Esophagus muscularis mucosa (tissue), 3 donors: ENCODE data around the gene ULK2.

ENCODE experiments used
- POLR2AphosphoS5 ChIP-seq, 2 donors: sonication (generic); formaldehyde crosslinking; IDR thresholded peaks; one replicate each; pipeline ENCODE4 v1.6.1; 2017; ENCODE audit warnings: antibody characterized with exemption in 2 of 2
- TF ChIP-seq, protein P1 (sequence below), 3 experiments: fragments of 200-600 bp in 2 of 3; fragments of 450-650 bp in 1 of 3; sonication (generic) in 2 of 3; IDR thresholded peaks; one replicate each; pipeline ENCODE4 v1.5.1; 2017 to 2019; ENCODE audit warnings: antibody characterized with exemption in 3 of 3, mild to moderate bottlenecking in 2 of 3, moderate library complexity in 1 of 3

DNA sequence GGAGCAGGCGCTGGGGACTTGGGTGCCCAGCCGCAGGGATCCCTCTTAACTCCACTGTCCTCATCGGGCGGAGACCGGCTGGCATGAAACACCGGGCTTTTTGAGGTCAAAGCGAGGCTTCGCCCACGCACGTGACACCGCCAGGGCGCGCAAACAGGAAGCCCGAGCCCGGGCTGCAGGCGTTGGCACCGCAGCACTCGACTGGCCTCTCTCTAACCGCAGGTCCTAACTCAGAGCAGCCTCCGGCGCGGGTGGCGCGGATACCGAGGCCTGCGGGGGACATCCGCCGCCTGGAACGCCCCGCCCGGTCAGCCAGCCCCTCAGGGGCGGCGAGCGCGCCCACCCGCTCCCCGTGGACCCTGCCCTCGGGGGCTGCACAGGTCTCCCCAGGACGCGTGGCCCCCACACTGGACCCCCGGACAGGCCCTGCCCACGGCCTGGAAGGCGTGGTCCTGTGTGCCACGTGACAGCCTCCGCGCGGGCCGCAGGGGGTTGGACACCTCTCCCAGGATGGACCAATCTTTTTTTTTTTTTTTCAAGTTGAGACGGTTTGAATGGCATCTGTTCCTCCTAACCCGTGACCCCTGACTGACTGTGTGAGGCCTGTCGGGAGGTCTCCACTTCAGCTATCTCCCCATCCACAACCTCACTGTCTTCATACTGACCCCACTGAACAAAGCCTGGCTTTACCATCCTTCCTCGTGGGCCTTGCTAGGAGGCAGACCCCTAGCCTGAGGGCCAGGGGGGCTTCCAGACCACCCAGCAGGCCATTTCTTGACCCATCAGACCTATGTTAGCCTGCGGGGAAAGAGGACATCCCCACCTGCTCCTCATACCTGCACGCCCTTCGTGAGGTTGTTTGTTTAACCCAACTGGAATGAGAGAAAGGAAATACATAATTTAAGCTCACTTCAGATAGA is 143.0 kb downstream of the ULK2 start:
- TF ChIP-seq, protein P1, sequence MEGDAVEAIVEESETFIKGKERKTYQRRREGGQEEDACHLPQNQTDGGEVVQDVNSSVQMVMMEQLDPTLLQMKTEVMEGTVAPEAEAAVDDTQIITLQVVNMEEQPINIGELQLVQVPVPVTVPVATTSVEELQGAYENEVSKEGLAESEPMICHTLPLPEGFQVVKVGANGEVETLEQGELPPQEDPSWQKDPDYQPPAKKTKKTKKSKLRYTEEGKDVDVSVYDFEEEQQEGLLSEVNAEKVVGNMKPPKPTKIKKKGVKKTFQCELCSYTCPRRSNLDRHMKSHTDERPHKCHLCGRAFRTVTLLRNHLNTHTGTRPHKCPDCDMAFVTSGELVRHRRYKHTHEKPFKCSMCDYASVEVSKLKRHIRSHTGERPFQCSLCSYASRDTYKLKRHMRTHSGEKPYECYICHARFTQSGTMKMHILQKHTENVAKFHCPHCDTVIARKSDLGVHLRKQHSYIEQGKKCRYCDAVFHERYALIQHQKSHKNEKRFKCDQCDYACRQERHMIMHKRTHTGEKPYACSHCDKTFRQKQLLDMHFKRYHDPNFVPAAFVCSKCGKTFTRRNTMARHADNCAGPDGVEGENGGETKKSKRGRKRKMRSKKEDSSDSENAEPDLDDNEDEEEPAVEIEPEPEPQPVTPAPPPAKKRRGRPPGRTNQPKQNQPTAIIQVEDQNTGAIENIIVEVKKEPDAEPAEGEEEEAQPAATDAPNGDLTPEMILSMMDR (IDR thresholded peaks at IDR 0.05): no peak
- peak in 1 of 2 donors; percentile 38 for TF ChIP-seq POLR2AphosphoS5 (IDR thresholded peaks at IDR 0.05)
